ENCODE measurements around the gene ATP6V1G3. TPM values are rescaled to one million over a fixed set of nuclear protein-coding genes. Genes with fewer than 3 reads are reported as not detected.
"Not testable (repeated sequence)": the region's sequence is repeated elsewhere in the genome, so short reads cannot be mapped to it uniquely, and the experiment has no call there.

The ATP6V1G3 gene, protein sequence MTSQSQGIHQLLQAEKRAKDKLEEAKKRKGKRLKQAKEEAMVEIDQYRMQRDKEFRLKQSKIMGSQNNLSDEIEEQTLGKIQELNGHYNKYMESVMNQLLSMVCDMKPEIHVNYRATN
- total RNA-seq: under 1 TPM in 1 of 2 donors, not detected in 1; 0.56 TPM

DNA sequence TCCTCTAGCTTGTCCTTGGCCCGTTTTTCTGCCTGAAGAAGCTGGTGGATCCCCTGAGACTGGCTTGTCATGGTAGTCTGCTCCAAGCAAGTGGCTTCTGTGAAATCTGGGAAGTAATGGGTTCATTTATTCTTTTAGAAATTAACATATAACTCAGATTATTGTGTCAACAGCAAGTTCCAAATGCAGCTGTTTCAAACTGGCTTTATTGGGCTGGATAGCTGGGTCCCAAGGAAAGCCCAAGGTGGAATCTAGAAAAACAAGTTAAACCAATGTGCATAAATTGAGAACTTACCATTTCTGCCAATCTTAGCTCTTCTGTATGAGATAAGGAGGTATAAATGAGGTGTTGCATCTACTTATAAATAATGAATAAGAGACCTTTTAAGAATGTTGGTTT is at the start of gene ATP6V1G3:
TSS of gene ATP6V1G3 (minus strand) at position 101 of the 400 bp plus-strand sequence. CDS start at position 71, 30 bp downstream.
- ATAC-seq (no peak), DNase-seq (ENCODE audit: low spot score in 2 of 2) (no peak)
- Mint-ChIP-seq H3K36me3 (peaks cover 0 to 5% of the 10 kb centered on the region in 2 donors), H3K9me3 (no peaks in the 10 kb centered on the region), H3K27ac (peak within 1 kb of the TSS in 1 of 2 donors; percentile 84)

DNA sequence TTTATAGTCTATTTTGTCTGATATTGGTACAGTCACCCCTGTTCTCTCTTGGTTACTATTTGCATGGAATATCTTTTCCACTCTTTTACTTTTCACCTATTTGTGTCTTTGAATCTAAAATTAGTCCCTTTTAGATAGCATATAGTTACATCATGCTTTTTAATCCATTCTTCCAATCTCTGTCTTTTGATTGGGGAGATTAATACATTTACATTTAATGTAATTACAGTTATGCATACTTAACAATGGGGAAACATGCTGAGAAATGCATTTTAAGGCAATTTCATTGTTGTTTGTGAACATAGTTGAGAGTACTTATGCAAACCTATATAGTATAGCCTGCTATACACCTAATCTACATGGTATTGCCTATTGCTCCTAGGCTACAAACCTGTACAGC is 48.4 kb upstream of the ATP6V1G3 start:
- H3K27ac Mint-ChIP-seq: no peak overlapping the region
- peaks cover 25 to 57% of the 10 kb centered on the region in 2 donors for H3K36me3 Mint-ChIP-seq
- DNase-seq (ENCODE audit: low spot score in 2 of 2) (no peak), ATAC-seq (no peak)
- H3K9me3 Mint-ChIP-seq: peaks cover 14 to 44% of the 10 kb centered on the region in 2 donors

DNA sequence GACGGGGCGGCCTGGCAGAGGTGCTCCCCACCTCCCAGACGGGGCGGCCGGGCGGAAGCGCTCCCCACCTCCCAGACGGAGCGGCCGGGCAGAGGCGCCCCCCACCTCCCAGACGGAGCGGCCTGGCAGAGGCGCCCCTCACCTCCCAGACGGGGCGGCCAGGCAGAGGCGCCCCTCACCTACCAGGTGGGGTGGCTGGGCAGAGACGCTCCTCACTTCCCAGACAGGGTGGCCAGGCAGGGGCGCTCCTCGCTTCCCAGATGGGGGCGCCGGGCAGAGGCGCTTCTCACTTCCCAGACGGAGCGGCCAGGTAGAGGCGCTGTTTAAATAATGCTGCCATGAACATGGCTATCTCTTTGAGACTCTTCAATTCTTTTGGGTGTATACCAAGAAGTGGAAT is 43.7 kb upstream of the ATP6V1G3 start:
- Mint-ChIP-seq H3K27ac (no peak overlapping the region), H3K36me3 (peaks cover 23 to 41% of the 10 kb centered on the region in 2 donors), H3K9me3 (peaks cover 15 to 26% of the 10 kb centered on the region in 2 donors)
- DNase-seq (ENCODE audit: low spot score in 2 of 2): no peak
- ATAC-seq: no peak

DNA sequence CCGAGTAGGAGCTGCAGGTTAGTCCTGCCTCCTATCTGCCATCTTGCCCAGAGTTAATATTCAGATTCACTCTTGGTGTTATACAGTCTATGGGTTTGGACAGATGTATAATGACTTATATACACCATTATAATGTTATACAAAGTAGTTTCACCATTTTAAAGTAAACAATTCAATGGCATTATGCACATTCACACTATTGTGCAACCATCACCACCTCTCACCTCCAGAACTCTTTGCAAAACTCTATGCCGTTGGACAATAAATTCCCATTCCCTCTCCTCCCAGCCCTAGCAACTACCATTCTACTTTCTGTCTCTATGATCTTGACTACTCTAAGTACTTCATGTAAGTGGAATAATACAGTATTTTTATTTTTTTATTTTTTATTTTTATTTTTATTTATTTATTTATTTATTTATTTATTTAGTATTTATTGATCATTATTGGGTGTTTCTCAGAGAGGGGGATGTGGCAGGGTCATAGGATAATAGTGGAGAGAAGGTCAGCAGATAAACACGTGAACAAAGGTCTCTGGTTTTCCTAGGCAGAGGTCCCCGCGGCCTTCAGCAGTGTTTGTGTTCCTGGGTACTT is 42.8 kb upstream of the ATP6V1G3 start:
- not testable (repeated sequence) for ATAC-seq, H3K27ac Mint-ChIP-seq
- H3K9me3 Mint-ChIP-seq: peaks cover 14 to 21% of the 10 kb centered on the region in 2 donors

DNA sequence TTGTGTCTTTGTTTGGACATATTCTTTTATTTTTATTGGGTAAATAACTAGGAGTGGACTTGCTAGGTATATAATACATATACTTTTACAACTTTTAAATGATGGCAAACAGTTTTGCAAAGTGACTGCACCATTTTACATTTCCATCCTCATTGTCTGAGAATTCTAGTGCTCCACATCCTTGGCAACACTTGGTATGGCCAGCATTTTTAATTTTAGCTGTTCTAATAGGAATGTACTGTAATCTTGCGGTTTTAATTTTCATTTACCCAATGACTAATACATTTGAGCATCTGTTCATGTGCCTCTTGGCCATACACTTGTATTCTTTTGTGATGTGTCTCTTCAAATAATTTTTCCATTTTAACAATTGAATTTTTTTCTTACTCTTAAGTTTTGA is 37.0 kb upstream of the ATP6V1G3 start:
- Mint-ChIP-seq H3K9me3 (peaks cover 10 to 23% of the 10 kb centered on the region in 2 donors), H3K36me3 (peaks cover 8 to 20% of the 10 kb centered on the region in 2 donors), H3K27ac (no peak overlapping the region)
- no peak for DNase-seq (ENCODE audit: low spot score in 2 of 2)
- no peak for ATAC-seq

More for the DNA sequence above, 42.8 kb upstream of the ATP6V1G3 start:
- not testable (repeated sequence) for DNase-seq (ENCODE audit: low spot score in 2 of 2)
- peaks cover 18 to 32% of the 10 kb centered on the region in 2 donors for H3K36me3 Mint-ChIP-seq

DNA sequence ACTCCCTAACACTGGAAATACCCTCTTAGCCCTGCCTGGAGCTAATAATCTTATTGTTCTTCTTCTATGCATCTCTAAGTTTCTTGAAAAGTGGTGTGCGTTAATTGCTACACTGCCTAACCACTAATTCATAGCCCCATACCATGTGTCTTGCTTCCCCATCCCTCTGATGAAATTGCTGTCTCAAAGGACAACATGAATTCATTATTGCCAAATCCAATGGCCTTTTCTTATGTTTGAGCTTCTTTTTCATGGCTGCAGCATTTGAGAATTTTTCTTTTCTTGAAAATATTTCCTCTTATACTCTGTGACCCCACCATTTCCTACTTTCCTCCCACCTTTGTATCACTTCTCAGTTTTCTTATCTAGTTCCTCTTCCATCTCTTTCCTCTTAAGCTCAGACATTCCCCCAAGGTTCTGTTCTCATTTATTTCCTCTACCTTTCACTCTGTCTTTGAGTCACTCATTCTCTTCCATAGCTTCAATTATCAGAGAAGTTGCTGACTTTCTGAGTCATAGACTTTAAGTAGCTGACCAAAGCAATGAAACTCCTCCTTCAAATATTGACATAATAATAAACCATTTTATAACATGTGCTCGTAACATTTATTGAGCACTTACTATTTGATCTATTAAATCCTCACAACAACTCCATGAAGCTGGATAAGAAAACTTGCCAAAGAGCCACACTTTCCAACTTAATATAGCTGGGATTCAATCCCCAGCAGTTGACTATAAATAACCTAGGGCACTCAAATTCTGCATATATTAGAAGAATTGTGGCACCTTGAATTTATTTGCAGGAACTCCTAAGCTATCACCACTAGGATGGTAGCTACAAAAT is 35.5 kb upstream of the ATP6V1G3 start:
- Mint-ChIP-seq H3K27ac (no peak overlapping the region), H3K36me3 (peaks cover 0 to 8% of the 10 kb centered on the region in 2 donors), H3K9me3 (peaks cover 5 to 13% of the 10 kb centered on the region in 2 donors)
- DNase-seq (ENCODE audit: low spot score in 2 of 2) (no peak), ATAC-seq (peak in 1 of 2 donors; percentile 18)

DNA sequence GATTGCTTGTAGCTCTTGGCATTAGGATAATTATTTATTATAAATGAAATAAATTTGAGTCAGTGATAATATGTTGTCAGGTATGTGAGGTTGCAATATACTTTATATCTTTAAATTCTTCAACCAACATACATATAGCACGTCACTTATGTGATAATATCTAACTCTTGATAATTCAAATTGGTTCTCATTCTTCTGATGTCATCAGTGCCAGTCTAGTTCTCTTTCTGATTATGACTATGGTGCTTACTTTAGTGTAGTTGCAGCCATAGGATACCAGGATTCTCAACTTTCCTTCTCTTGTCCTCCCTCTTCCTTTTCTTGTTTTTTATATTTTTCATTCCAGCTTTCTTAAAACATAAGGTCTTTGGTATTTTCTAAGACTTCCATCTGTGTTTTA is 34.8 kb upstream of the ATP6V1G3 start:
- peak in 1 of 2 donors; percentile 44 for ATAC-seq
- no peak overlapping the region for H3K27ac Mint-ChIP-seq
- H3K9me3 Mint-ChIP-seq: peaks cover 5 to 15% of the 10 kb centered on the region in 2 donors
- no peak for DNase-seq (ENCODE audit: low spot score in 2 of 2)
- H3K36me3 Mint-ChIP-seq: peaks cover 0 to 8% of the 10 kb centered on the region in 2 donors

DNA sequence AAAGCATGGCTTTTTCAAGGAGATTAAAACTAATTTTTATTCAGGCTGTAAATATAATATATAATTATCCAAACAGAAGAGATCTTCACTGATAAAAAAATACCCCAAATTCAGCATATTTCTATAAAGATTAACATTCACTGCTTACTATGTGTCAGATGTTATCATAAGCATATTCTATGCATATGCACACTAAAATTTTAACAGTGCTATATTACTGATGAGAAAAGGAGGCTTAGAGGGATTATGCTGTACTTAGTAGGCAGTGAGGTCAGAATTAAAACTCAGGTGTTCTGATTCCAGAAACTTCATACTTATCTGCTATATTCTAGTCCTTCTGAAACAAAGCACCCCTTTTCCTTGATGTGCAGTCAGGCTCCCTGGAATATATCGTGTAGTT is 33.8 kb upstream of the ATP6V1G3 start:
- peaks cover 5 to 18% of the 10 kb centered on the region in 2 donors for H3K9me3 Mint-ChIP-seq
- H3K27ac Mint-ChIP-seq: no peak overlapping the region
- DNase-seq (ENCODE audit: low spot score in 2 of 2) (no peak), ATAC-seq (no peak)
- H3K36me3 Mint-ChIP-seq: peaks cover 0 to 11% of the 10 kb centered on the region in 2 donors

DNA sequence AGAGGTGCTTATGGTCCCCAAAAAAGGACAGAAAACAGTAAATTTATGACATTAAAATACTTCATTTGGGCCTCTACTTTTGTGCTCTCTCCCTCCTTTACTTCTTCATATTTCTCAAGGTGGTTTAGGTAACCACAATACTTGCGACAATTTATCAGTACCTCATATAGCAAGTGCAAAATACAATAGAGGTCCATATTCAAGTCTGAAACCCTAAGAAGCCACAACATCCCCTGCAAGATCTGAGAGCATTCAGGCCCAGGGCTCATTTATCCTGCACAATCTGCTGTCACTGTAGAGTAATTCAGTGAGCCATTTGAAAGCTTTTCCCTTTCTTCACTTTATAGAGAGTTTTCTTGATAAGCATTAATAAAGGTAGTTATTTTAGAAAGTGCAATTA is 24.2 kb upstream of the ATP6V1G3 start:
- DNase-seq (ENCODE audit: low spot score in 2 of 2): no peak

DNA sequence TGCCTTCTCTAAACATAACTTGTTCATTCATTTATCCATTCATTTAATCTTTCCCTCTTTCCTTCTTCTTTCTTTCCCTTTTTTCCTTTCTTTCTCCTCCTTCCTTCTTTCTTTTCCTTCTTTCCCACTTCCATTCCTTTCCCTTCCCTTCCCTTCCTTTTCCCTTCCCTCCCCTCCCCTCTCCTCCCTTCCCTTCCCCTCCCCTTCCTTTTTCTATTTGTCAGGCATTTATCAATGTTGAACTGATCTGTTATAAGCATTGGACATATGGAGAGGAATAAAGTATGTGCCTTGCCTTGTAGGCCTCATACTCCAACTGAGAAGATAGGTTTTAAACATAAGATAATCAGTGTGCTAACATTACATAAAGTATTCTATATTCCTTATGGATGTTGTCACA is 23.7 kb upstream of the ATP6V1G3 start:
- peaks cover 10 to 20% of the 10 kb centered on the region in 2 donors for H3K9me3 Mint-ChIP-seq
- DNase-seq (ENCODE audit: low spot score in 2 of 2): no peak
- ATAC-seq: no peak
- peaks cover 7 to 24% of the 10 kb centered on the region in 2 donors for H3K36me3 Mint-ChIP-seq
- peak overlapping the region in 1 of 2 donors; percentile 54 for H3K27ac Mint-ChIP-seq

More for the DNA sequence above, 24.2 kb upstream of the ATP6V1G3 start:
- Mint-ChIP-seq H3K36me3 (peaks cover 7 to 24% of the 10 kb centered on the region in 2 donors), H3K9me3 (peaks cover 10 to 20% of the 10 kb centered on the region in 2 donors), H3K27ac (peak overlapping the region in 1 of 2 donors; percentile 54)
- ATAC-seq: peak; percentile 37 to 54

DNA sequence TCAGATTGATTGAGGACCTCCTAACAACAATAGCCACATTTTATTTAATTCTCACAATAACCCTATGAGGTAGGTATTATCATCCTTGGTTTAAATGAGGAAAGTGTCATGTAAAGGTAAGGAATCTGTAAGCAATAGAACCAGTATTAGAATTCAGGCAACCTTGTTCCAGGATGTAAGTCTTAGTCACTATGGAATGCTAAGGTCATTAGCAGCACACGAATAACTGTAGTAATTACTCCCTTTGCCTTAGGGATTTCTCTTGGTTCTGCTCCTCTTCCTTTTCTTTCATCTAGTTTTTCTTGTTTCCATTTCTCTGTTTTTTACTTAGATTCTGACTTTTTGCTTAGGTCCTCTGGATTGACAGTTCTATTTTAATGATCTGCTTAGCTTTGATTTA is 23.1 kb upstream of the ATP6V1G3 start:
- ATAC-seq: no peak
- no peak for DNase-seq (ENCODE audit: low spot score in 2 of 2)
- Mint-ChIP-seq H3K9me3 (peaks cover 10 to 20% of the 10 kb centered on the region in 2 donors), H3K27ac (no peak overlapping the region), H3K36me3 (peaks cover 7 to 24% of the 10 kb centered on the region in 2 donors)

DNA sequence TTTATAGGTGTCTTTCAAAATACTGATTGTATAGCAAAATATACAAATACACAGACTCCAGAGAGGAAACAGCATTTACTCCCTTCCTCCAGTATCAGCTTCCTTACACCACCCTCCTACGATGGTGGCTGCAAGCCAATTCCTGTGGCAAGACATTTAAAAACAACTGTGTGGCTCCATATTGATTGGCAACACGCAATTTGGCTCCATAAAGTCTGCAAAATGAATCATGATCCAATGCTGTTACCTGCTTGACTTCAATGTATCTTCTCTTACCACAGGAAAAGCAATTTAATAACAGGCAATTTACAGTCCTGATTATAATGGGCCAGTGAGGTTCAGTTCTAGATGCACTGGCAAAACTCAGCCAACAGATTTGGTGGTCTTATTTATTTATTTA is 19.7 kb upstream of the ATP6V1G3 start:
- ATAC-seq (no peak), DNase-seq (ENCODE audit: low spot score in 2 of 2) (no peak)
- Mint-ChIP-seq H3K36me3 (peaks cover 0 to 16% of the 10 kb centered on the region in 2 donors), H3K9me3 (peaks cover 3% of the 10 kb centered on the region in 2 donors), H3K27ac (no peak overlapping the region)

DNA sequence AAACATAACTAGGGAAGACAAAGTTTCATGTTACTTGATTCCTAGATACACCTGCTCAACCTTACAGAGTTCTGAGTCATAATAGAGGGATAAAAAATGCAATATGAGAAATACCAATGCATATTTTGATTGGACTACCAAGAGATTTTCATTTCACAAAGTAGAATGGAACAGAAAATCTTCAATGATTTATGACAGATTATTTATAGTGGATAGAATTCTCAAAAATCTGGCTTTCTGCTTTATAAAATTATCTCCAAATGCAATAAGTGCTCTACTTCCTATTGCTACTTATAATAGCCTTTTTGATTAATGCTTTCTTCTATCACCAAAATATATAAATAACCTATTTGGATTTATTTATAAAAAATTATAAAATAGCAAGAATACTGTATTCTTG is 18.9 kb upstream of the ATP6V1G3 start:
- Mint-ChIP-seq H3K9me3 (peaks cover 3% of the 10 kb centered on the region in 2 donors), H3K27ac (no peak overlapping the region), H3K36me3 (peaks cover 0 to 16% of the 10 kb centered on the region in 2 donors)
- no peak for DNase-seq (ENCODE audit: low spot score in 2 of 2)
- no peak for ATAC-seq

DNA sequence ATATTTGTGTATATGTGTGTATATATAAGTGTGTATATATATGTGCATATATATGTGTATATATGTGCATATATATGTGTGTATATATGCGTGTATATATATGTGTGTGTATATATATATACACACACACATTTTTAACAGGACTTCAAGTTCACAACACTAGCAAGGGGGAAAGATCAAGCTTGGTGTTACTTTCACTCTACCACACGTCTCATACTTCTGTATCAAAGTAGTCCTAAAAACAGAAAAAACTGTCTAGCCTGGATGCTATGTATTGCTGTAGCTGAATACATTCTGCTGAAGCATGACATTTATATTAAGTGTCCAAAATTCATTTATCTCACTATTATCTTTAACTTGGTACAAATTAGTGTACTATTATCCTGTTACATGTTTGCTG is 17.9 kb upstream of the ATP6V1G3 start:
- DNase-seq (ENCODE audit: low spot score in 2 of 2): no peak
- ATAC-seq: peak in 1 of 2 donors; percentile 16
- Mint-ChIP-seq H3K9me3 (peaks cover 3% of the 10 kb centered on the region in 2 donors), H3K36me3 (peaks cover 0 to 16% of the 10 kb centered on the region in 2 donors), H3K27ac (peak overlapping the region in 1 of 2 donors; percentile 37)

DNA sequence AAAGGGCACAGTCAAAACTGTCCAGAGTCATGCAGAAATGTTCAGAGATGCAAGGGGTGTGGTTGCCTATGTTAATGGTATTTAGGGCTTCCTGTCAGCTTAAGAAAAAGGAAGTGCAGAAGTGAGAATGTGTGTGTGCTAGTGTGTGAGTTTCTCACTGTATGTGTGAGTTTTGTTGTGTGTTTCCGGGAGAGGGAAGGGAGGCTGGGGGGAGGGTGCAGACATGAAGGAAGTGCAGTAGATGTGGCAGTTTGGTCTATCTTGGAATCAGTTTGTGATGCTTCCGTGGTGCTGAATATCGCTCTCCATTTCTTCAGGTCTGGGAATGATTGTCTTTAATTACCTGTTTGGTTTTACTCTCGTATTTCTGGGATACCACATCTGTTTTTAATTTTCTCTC is 16.5 kb upstream of the ATP6V1G3 start:
- H3K9me3 Mint-ChIP-seq: peaks cover 0 to 3% of the 10 kb centered on the region in 2 donors
- peak overlapping the region; percentile 26 to 78 for H3K27ac Mint-ChIP-seq
- peaks cover 0 to 16% of the 10 kb centered on the region in 2 donors for H3K36me3 Mint-ChIP-seq
- DNase-seq (ENCODE audit: low spot score in 2 of 2) (peak; percentile 36 to 60), ATAC-seq (peak; percentile 93 to 97)

DNA sequence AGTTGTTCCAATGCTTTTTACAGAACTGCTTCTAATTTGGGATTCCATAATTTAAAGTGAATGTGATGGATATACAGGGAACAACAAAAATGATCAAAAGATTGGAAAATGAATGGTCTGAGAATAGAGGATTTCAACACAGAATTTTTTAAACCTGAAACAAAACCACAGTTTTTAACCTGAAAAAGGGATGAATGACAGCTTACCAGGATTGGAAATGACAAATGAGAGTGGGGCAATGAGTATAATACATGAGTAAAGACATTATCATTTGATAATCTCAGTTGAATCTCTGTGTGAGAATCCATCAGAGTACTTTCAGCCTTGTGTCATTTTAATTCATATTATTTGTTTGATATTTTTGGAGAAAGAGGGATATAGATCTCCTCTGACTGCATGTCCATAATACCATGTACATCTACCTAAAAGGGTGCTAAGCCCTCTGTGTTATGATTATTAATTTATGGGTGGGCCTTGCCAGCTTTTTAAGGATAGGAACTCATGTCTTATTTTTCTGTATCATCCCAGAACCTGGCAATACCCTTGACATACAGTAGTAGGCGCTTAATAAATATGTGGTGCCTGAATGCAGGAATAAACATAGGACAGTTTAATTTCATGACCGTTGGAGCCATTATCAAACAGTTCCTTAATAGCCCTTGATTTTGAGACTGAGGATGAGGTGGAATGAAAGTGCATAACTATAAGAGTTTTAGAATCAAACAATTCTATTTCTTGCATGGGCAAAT is 12.4 kb upstream of the ATP6V1G3 start:
- no peak overlapping the region for H3K27ac Mint-ChIP-seq
- peaks cover 0 to 3% of the 10 kb centered on the region in 2 donors for H3K9me3 Mint-ChIP-seq
- peaks cover 0 to 15% of the 10 kb centered on the region in 2 donors for H3K36me3 Mint-ChIP-seq
- no peak for ATAC-seq
- DNase-seq (ENCODE audit: low spot score in 2 of 2): no peak

Measured in activated naive CD4-positive, alpha-beta T cell treated with anti-CD3 and anti-CD28 coated beads, Interleukin-2, amount 50 U/mL, for 72 hours (primary cell).